Smooth muscle cell of bladder (primary cell): ENCODE results near the gene USP40. TPM values are rescaled to one million over a fixed set of nuclear protein-coding genes. Genes with fewer than 3 reads are reported as not detected.

ENCODE experiments used
- total RNA-seq: library from RNA; depleted of rRNA; stranded (reverse); fragments of >200 nt; gene quantifications from 2 replicates; pipeline ENCODE4 v1.2.3, GENCODE V29; 2014

USP40 gene, protein sequence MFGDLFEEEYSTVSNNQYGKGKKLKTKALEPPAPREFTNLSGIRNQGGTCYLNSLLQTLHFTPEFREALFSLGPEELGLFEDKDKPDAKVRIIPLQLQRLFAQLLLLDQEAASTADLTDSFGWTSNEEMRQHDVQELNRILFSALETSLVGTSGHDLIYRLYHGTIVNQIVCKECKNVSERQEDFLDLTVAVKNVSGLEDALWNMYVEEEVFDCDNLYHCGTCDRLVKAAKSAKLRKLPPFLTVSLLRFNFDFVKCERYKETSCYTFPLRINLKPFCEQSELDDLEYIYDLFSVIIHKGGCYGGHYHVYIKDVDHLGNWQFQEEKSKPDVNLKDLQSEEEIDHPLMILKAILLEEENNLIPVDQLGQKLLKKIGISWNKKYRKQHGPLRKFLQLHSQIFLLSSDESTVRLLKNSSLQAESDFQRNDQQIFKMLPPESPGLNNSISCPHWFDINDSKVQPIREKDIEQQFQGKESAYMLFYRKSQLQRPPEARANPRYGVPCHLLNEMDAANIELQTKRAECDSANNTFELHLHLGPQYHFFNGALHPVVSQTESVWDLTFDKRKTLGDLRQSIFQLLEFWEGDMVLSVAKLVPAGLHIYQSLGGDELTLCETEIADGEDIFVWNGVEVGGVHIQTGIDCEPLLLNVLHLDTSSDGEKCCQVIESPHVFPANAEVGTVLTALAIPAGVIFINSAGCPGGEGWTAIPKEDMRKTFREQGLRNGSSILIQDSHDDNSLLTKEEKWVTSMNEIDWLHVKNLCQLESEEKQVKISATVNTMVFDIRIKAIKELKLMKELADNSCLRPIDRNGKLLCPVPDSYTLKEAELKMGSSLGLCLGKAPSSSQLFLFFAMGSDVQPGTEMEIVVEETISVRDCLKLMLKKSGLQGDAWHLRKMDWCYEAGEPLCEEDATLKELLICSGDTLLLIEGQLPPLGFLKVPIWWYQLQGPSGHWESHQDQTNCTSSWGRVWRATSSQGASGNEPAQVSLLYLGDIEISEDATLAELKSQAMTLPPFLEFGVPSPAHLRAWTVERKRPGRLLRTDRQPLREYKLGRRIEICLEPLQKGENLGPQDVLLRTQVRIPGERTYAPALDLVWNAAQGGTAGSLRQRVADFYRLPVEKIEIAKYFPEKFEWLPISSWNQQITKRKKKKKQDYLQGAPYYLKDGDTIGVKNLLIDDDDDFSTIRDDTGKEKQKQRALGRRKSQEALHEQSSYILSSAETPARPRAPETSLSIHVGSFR
- 38.1 TPM in 2 replicates for total RNA-seq

DNA sequence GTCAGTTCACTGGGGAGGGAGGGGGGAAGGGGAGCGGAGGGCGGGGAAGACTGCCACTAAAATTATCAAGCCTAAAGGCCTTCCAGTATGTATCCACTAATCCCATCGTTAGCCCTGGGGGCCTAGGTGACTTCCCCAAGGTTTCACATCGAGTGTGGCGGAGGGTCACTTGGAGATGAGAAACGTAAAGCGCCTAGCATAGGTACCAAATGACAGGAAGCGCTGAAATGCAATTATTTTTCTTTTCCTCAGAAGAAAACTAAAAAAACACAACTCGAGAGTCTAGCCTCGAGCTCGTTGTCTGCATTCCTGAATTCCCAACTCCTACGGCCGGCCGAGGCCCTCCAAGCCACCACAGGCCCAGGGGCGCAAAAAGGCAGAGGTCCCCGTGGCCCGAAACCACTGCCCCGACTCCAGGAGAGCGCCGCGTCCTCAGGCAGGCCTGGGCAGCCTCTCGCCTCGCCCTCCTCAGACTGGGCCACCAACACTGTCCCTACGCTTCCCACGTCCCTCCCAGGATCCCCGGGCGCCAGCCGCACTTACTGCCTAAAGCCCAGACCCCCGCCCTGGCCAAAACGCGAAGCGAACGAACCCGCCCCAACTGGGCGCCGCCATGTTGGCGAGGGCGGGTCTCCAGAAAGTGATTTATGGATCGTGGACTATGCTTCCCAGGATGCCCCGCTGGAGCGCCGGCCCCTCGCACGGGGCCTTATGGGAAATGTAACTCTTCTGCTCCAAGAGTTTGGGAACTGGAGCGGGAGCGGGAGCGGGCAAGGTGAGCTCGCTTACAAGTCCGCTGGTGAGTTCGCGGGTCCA is at the start of gene USP40:
Gene USP40 (minus strand): TSS at position 642 of the 816 bp plus-strand sequence. CDS start 1,228 bp downstream, outside the sequence.

Other genes with a start within 250 kb of the USP40 start
- gene DGKD, start 212.3 kb downstream of the USP40 start, total RNA-seq: 12.1 and 16.1 TPM in 2 replicates
- 0.37 and 0.71 TPM in 2 replicates for gene UGT1A8, start 50.9 kb upstream of the USP40 start, total RNA-seq
- gene UGT1A10, start 69.7 kb upstream of the USP40 start, total RNA-seq: 0.43 and 0.83 TPM in 2 replicates
- under 0.01 TPM in 1 of 2 replicates, not detected in the other for gene UGT1A9, start 105.1 kb upstream of the USP40 start, total RNA-seq
- 0.28 and 0.46 TPM in 2 replicates for gene UGT1A7, start 115.1 kb upstream of the USP40 start, total RNA-seq
- gene UGT1A6, start 126.1 kb upstream of the USP40 start, total RNA-seq: 0.09 and 0.28 TPM in 2 replicates
- not detected in 2 replicates for gene UGT1A5, start 146.1 kb upstream of the USP40 start, total RNA-seq
- not detected in 2 replicates for gene UGT1A4, start 152.0 kb upstream of the USP40 start, total RNA-seq
- not detected in 2 replicates for gene UGT1A3, start 162.3 kb upstream of the USP40 start, total RNA-seq
- not detected in 2 replicates for gene UGT1A1, start 193.5 kb upstream of the USP40 start, total RNA-seq
- under 0.01 and 0.14 TPM in 2 replicates for gene MROH2A, start 211.5 kb upstream of the USP40 start, total RNA-seq